HEK293T (cell line): ENCODE results near the gene SMAP2.

Experiments
- CTCF ChIA-PET: fragments of 350-600 bp; formaldehyde crosslinking; extraction: SDS; loops from one replicate; lab custom pipeline; 2021; ENCODE audit warnings: antibody characterized with exemption, inconsistent platforms; lab: Yijun Ruan, JAX
- POLR2A ChIA-PET: fragments of 350-600 bp; formaldehyde crosslinking; extraction: SDS; loops from one replicate; lab custom pipeline; 2020; ENCODE audit warnings: antibody characterized with exemption, inconsistent platforms; lab: Yijun Ruan, JAX
- DNase-seq: peaks from one replicate; pipeline ENCODE4 v3.0.0; 2012; ENCODE audit warnings: mixed read lengths; ENCODE audit errors: extremely low spot score
- ARNT ChIP-seq: fragments of 450-650 bp; IDR thresholded peaks from 2 replicates; pipeline ENCODE4 v1.6.1; 2017; ENCODE audit warnings: mild to moderate bottlenecking
- BHLHE40 ChIP-seq: fragments of 450-650 bp; IDR thresholded peaks from 2 replicates; pipeline ENCODE4 v1.6.1; 2016; ENCODE audit warnings: mild to moderate bottlenecking, moderate library complexity, borderline replicate concordance
- CTBP1 ChIP-seq: fragments of 450-650 bp; IDR thresholded peaks from 2 replicates; pipeline ENCODE4 v1.6.1; 2016; ENCODE audit warnings: borderline replicate concordance
- ELF4 ChIP-seq: fragments of 450-650 bp; IDR thresholded peaks from 2 replicates; pipeline ENCODE4 v1.6.1; 2017; ENCODE audit warnings: antibody characterized with exemption
- FOXA1 ChIP-seq: fragments of 450-650 bp; IDR thresholded peaks from 2 replicates; pipeline ENCODE4 v1.6.1; 2016; ENCODE audit warnings: mild to moderate bottlenecking
- FOXK2 ChIP-seq: fragments of 450-650 bp; IDR thresholded peaks from 2 replicates; pipeline ENCODE4 v1.6.1; 2016; ENCODE audit warnings: mild to moderate bottlenecking
- FOXM1 ChIP-seq: fragments of 450-650 bp; IDR thresholded peaks from 2 replicates; pipeline ENCODE4 v1.6.1; 2017; ENCODE audit warnings: mild to moderate bottlenecking, borderline replicate concordance
- HDGF ChIP-seq: fragments of 450-650 bp; IDR thresholded peaks from 2 replicates; pipeline ENCODE4 v1.6.1; 2017; ENCODE audit warnings: antibody characterized with exemption, borderline replicate concordance
- L3MBTL2 ChIP-seq: fragments of 450-650 bp; conservative IDR thresholded peaks from 2 replicates; pipeline ENCODE4 v1.6.1; 2016; ENCODE audit warnings: mild to moderate bottlenecking
- LEF1 ChIP-seq: fragments of 450-650 bp; IDR thresholded peaks from 2 replicates; pipeline ENCODE4 v1.6.1; 2017; ENCODE audit warnings: mild to moderate bottlenecking, borderline replicate concordance
- NFRKB ChIP-seq: fragments of 450-650 bp; IDR thresholded peaks from 2 replicates; pipeline ENCODE4 v1.6.1; 2016; ENCODE audit warnings: mild to moderate bottlenecking, moderate library complexity
- SP1 ChIP-seq: fragments of 450-650 bp; IDR thresholded peaks from 2 replicates; pipeline ENCODE4 v1.6.1; 2017
- SUZ12 ChIP-seq: fragments of 450-650 bp; IDR thresholded peaks from 2 replicates; pipeline ENCODE4 v1.6.1; 2016; ENCODE audit warnings: mild to moderate bottlenecking
- TARDBP ChIP-seq: fragments of 450-650 bp; IDR thresholded peaks from 2 replicates; pipeline ENCODE4 v1.6.1; 2016
- ZNF384 ChIP-seq: fragments of 450-650 bp; IDR thresholded peaks from 2 replicates; pipeline ENCODE4 v1.6.1; 2016
- TF ChIP-seq, protein P1 (sequence below): fragments of 450-650 bp; IDR thresholded peaks from 2 replicates; pipeline ENCODE4 v1.6.1; 2016

The SMAP2 gene

DNA sequence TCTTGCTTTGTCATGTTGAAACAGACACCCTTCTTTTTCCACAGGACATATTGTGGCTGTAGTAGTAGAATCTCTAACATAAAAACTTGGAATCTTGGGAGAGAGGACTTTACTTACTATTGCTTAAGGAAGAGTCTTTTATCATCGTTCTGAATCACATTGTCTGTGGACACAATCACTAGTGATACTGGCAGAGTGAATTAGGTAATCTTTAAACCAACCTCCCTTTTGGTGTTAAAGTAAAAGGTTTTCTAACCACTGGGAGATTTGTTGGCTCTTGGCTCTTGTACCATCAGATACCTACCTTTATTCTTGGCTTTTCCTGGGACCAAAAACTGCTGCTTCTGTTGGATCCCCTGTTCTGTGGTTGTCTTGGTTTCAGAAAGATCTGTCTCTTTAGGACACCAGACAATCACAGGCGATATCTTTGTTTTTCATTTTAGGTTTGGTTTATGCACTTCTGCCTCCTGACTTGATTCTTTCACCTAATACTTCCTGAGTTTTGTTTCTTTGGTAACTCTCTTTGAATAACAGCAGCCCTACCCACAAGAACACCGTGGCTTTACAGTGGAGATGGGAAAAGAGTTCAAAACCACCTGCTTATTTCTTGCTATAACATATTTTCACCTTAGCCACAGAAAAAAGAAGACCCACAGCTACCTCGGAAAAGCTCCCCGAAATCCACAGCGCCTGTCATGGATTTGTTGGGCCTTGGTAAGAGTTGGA, 40.2 kb downstream of the SMAP2 start:
- POLR2A ChIA-PET, result no interaction called here
- CTCF ChIA-PET, result no interaction called here
- no peak for DNase-seq
- no peak for TF ChIP-seq SP1
- no peak for TF ChIP-seq LEF1
- TF ChIP-seq ELF4, result no peak
- no peak for TF ChIP-seq L3MBTL2
- no peak for TF ChIP-seq TARDBP
- no peak for TF ChIP-seq HDGF
- TF ChIP-seq, protein P1, sequence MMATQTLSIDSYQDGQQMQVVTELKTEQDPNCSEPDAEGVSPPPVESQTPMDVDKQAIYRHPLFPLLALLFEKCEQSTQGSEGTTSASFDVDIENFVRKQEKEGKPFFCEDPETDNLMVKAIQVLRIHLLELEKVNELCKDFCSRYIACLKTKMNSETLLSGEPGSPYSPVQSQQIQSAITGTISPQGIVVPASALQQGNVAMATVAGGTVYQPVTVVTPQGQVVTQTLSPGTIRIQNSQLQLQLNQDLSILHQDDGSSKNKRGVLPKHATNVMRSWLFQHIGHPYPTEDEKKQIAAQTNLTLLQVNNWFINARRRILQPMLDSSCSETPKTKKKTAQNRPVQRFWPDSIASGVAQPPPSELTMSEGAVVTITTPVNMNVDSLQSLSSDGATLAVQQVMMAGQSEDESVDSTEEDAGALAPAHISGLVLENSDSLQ, result no peak
- TF ChIP-seq BHLHE40, result no peak
- no peak for TF ChIP-seq ARNT
- no peak for TF ChIP-seq CTBP1
- TF ChIP-seq FOXA1, result no peak
- no peak for TF ChIP-seq FOXK2

GRCh38 chr1:40414331-40414730, 40.8 kb downstream of the SMAP2 start:
- DNase-seq, result no peak
- no peak for TF ChIP-seq BHLHE40
- TF ChIP-seq SP1, result no peak
- TF ChIP-seq TARDBP, result no peak
- TF ChIP-seq LEF1, result no peak
- TF ChIP-seq ARNT, result no peak
- no peak for TF ChIP-seq ZNF384
- TF ChIP-seq L3MBTL2, result no peak
- TF ChIP-seq CTBP1, result no peak
- ChIA-PET CTCF (no interaction called here), POLR2A (no interaction called here)

GRCh38 chr1:40416709-40417108, 43.2 kb downstream of the SMAP2 start:
- POLR2A ChIA-PET, result no interaction called here
- no peak for DNase-seq
- TF ChIP-seq FOXK2 (no peak), ZNF384 (no peak), SUZ12 (no peak), ARNT (no peak), LEF1 (no peak), TARDBP (no peak), FOXM1 (no peak), CTBP1 (no peak), NFRKB (no peak), BHLHE40 (no peak), FOXA1 (no peak), HDGF (no peak), ELF4 (no peak), L3MBTL2 (no peak), SP1 (no peak)
- TF ChIP-seq, protein P1, result no peak
- CTCF ChIA-PET, result no interaction called here

DNA sequence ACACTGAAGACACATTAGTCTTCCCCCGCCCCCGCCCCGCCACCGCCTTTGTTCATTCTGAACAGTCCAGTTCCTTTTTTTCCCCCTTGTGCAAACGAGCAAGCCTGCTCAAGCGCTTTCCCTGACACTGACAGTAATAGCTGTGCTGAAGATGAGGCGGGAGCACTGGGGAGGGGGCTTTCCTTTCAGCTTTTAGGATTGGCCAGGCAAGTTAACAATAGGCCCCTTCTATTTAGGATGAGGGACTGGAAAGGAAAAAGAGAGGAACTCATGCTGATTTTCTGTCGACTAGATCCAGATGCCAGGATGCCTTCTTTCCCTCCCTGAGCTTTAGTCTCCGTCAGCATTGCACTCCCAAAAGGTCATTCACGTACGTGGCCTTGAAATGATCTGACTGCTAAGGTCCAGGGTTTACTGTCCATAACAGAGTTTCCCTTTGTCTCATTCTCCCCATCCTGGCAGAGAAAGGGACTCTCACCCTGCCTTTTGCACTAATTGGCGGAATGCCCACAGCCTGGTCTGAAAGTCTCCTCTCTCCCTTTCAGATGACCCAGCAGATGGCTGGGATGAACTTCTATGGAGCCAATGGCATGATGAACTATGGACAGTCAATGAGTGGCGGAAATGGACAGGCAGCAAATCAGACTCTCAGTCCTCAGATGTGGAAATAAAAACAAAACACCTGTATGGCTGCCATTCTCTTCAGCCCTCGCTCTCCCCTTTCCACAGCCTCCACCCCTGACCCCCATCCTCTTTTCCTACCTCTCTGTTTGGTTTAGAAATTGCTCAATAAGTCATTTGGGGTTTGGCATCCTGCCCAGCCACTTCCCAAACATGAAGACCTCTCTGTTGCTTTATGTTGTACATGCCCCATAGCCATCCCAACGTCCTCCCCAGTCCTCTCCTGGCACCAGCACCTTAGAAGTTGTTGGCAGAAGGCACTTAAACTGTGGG, 48.2 kb downstream of the SMAP2 start:
- no peak for DNase-seq
- ChIA-PET CTCF (interaction anchor here (1.1 kb wide), 1 partner anchor 16 kb away, joined by 4 read pairs; no protein-coding TSS in a partner anchor), POLR2A (no interaction called here)
- TF ChIP-seq NFRKB, result no peak

GRCh38 chr1:40422630-40423263, 49.2 kb downstream of the SMAP2 start:
- ChIA-PET POLR2A (no interaction called here), CTCF (no interaction called here)
- TF ChIP-seq FOXA1 (no peak), ZNF384 (no peak)
- DNase-seq, result no peak

GRCh38 chr1:40423264-40423642, 49.7 kb downstream of the SMAP2 start:
- TF ChIP-seq FOXM1, result no peak
- TF ChIP-seq TARDBP, result no peak
- TF ChIP-seq L3MBTL2, result no peak
- TF ChIP-seq HDGF, result no peak
- TF ChIP-seq NFRKB, result no peak
- TF ChIP-seq ELF4, result no peak
- TF ChIP-seq CTBP1, result no peak
- no peak for TF ChIP-seq ZNF384
- POLR2A ChIA-PET, result no interaction called here
- DNase-seq, result no peak
- CTCF ChIA-PET, result no interaction called here
